ENCODE data around the gene DDX50.

Gene DDX50

DNA sequence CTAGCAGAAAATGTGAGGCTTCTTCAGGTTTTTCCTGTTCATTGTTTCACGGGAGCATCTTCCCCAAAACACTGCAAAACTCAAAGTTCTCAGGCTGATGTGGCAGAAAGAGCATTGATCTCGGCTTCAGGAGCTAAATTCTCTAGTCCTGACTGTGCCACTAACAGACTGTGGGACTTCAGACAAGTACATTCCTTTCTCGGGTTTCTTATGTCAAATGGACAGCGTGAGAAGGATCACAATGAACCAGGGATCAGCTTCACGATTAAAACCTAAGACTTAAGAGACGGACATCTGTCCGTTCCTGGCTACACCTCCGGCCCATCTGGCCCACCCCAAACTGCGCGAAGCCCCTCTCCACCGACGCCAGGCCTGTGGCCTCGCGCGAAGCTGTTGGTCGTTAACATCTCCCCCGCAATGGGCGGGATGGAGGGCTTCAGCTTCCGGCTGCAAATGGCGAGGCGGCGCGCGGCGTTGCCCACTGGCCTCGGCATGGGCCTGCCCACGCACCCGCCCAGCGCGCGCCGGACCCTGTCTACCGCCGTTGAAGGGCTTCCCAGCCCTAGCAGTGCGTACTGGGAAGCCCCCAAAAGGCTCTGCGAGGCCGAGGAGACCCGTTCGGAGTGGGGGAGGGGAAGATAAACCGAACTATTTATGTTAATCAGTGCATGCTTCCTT, 549 bp upstream of the DDX50 start:
- Histone ChIP-seq H3K9me3 (ENCODE audit: insufficient read depth, low read depth, low read length) (no peaks in the 10 kb centered on the region), H3K9ac (ENCODE audit: low read depth, low read length, poor library complexity, severe bottlenecking) (peak overlapping the region; percentile 94), H3K4me1 (ENCODE audit: insufficient read depth, low read length, poor library complexity, severe bottlenecking) (peaks cover 41% of the 10 kb centered on the region), H3K27me3 (ENCODE audit: insufficient read depth, low read length, poor library complexity, severe bottlenecking) (no peaks in the 10 kb centered on the region), H2AFZ (ENCODE audit: low read length) (peak overlapping the region; percentile 85), H3F3A (ENCODE audit: low read depth) (no peaks in the 10 kb centered on the region), H3K9me2 (replicated peaks; ENCODE audit: low read depth, low read length) (no peaks in the 10 kb centered on the region), H3K36me3 (ENCODE audit: insufficient read depth, low read length) (no peaks in the 10 kb centered on the region), H4K20me1 (ENCODE audit: insufficient read depth, low read length, poor library complexity, severe bottlenecking) (peaks cover 27% of the 10 kb centered on the region), H3K79me2 (ENCODE audit: insufficient read depth, low read length) (peaks cover 45% of the 10 kb centered on the region), H3K4me2 (ENCODE audit: low read depth, low read length, poor library complexity, severe bottlenecking) (peak overlapping the region; percentile 96), H3K4me3 (ENCODE audit: low read length, poor library complexity, severe bottlenecking) (peak overlapping the region; percentile 96)
- no peak for TF ChIP-seq EZH2phosphoT487 (IDR thresholded peaks at IDR 0.05; ENCODE audit: borderline replicate concordance)
- TF ChIP-seq, protein P1, sequence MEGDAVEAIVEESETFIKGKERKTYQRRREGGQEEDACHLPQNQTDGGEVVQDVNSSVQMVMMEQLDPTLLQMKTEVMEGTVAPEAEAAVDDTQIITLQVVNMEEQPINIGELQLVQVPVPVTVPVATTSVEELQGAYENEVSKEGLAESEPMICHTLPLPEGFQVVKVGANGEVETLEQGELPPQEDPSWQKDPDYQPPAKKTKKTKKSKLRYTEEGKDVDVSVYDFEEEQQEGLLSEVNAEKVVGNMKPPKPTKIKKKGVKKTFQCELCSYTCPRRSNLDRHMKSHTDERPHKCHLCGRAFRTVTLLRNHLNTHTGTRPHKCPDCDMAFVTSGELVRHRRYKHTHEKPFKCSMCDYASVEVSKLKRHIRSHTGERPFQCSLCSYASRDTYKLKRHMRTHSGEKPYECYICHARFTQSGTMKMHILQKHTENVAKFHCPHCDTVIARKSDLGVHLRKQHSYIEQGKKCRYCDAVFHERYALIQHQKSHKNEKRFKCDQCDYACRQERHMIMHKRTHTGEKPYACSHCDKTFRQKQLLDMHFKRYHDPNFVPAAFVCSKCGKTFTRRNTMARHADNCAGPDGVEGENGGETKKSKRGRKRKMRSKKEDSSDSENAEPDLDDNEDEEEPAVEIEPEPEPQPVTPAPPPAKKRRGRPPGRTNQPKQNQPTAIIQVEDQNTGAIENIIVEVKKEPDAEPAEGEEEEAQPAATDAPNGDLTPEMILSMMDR (conservative IDR thresholded peaks at IDR 0.05; ENCODE audit: low read length): no peak

DNA sequence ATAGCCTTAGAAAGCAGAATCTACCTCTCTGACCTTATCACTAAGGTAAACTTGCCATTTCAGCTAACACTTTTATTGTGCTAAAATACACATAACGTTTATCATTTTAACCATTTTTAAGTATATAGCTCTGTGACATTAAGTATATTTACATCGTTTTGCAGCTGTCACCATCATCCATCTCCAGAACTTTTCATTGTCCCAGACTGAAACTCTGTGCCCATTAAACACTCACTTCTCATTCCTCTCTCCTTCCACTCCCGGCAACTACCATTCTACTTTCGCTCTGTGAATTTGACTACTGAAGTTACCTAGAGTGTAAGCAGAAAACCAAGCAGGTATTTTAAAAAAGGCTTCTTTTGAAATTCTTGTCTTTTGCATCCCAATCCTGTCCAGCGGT, 1.3 kb downstream of the DDX50 start:
- Histone ChIP-seq H3K27me3 (ENCODE audit: insufficient read depth, low read length, poor library complexity, severe bottlenecking) (no peaks in the 10 kb centered on the region), H3K79me2 (ENCODE audit: insufficient read depth, low read length) (peaks cover 61% of the 10 kb centered on the region), H3K36me3 (ENCODE audit: insufficient read depth, low read length) (no peaks in the 10 kb centered on the region; the same call in 1 of the 2 replicates), H3K9me3 (ENCODE audit: insufficient read depth, low read depth, low read length) (no peaks in the 10 kb centered on the region), H3K4me1 (ENCODE audit: insufficient read depth, low read length, poor library complexity, severe bottlenecking) (peaks cover 51% of the 10 kb centered on the region), H3K9ac (ENCODE audit: low read depth, low read length, poor library complexity, severe bottlenecking) (peak overlapping the region; percentile 94), H3K4me2 (ENCODE audit: low read depth, low read length, poor library complexity, severe bottlenecking) (peak overlapping the region; percentile 90), H2AFZ (ENCODE audit: low read length) (no peak overlapping the region), H3F3A (ENCODE audit: low read depth) (no peaks in the 10 kb centered on the region), H3K9me2 (replicated peaks; ENCODE audit: low read depth, low read length) (no peaks in the 10 kb centered on the region), H4K20me1 (ENCODE audit: insufficient read depth, low read length, poor library complexity, severe bottlenecking) (peaks cover 33% of the 10 kb centered on the region), H3K4me3 (ENCODE audit: low read length, poor library complexity, severe bottlenecking) (peak overlapping the region; percentile 96)
- TF ChIP-seq EZH2phosphoT487 (IDR thresholded peaks at IDR 0.05; ENCODE audit: borderline replicate concordance): no peak
- TF ChIP-seq, protein P1 (conservative IDR thresholded peaks at IDR 0.05; ENCODE audit: low read length): no peak

DNA sequence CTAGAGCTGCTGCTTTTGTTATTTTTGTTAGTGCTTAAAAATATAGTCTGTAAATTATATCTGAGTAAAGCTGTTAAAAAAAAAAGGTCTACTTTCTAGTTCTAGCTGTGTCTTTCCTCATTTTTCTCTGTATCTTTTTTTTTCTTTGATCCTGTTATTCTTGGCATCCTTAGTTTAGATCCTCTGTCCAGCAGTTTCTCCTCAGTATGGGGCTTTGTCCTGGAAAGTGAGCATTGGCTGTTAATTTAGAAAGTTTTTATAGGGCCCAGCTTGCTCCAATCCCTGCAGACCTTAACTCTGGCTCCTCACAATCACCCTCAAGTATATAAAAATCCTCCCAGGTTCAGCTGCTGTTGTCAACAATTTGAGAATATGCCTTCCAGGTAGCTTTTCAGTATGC, 23.5 kb downstream of the DDX50 start:
- TF ChIP-seq, protein P1 (conservative IDR thresholded peaks at IDR 0.05; ENCODE audit: low read length): no peak
- TF ChIP-seq EZH2phosphoT487 (IDR thresholded peaks at IDR 0.05; ENCODE audit: borderline replicate concordance): no peak
- Histone ChIP-seq H2AFZ (ENCODE audit: low read length) (no peak overlapping the region), H3K4me1 (ENCODE audit: insufficient read depth, low read length, poor library complexity, severe bottlenecking) (no peaks in the 10 kb centered on the region), H3K4me2 (ENCODE audit: low read depth, low read length, poor library complexity, severe bottlenecking) (no peak overlapping the region), H3K36me3 (ENCODE audit: insufficient read depth, low read length) (peaks cover 33% of the 10 kb centered on the region; the same call in 1 of the 2 replicates), H3F3A (ENCODE audit: low read depth) (0 out of 2 replicates have a peak, but pooled peaks cover 2% of the 10 kb centered on the region), H4K20me1 (ENCODE audit: insufficient read depth, low read length, poor library complexity, severe bottlenecking) (peaks cover 7% of the 10 kb centered on the region), H3K27me3 (ENCODE audit: insufficient read depth, low read length, poor library complexity, severe bottlenecking) (no peaks in the 10 kb centered on the region), H3K4me3 (ENCODE audit: low read length, poor library complexity, severe bottlenecking) (no peak overlapping the region), H3K9me2 (replicated peaks; ENCODE audit: low read depth, low read length) (no peaks in the 10 kb centered on the region), H3K79me2 (ENCODE audit: insufficient read depth, low read length) (peaks cover 23% of the 10 kb centered on the region; the same call in 1 of the 2 replicates), H3K9ac (ENCODE audit: low read depth, low read length, poor library complexity, severe bottlenecking) (no peak overlapping the region), H3K9me3 (ENCODE audit: insufficient read depth, low read depth, low read length) (no peaks in the 10 kb centered on the region)

Data from Loucy (cell line).